HepG2 (cell line): ENCODE data around the gene CAPS. TPM values are rescaled to one million over a fixed set of nuclear protein-coding genes. Genes with fewer than 3 reads are reported as not detected.
A peak's percentile ranks its signal among the peaks of the same experiment; 100 is the strongest.

Source experiments
- ATAC-seq: fragments of 200-7000 bp; cut with Tn5 transposase; 3 replicates; pipeline ENCODE4 v1.9.1; 2020; ENCODE audit warnings: mild to moderate bottlenecking, moderate library complexity
- BruUV-seq: library from RNA; stranded (reverse); fragments of 400-500 nt; replicated peaks from 2 replicates; lab custom pipeline; 2021; lab: Mats Ljungman, UMichigan
- CTCF ChIA-PET: fragments of 300-600 bp; formaldehyde crosslinking; extraction: SDS; loops from one replicate; lab custom pipeline; 2021; ENCODE audit warnings: low total read pairs, inconsistent platforms, low intra/inter-chr PET ratio; lab: Yijun Ruan, JAX
- POLR2A ChIA-PET: fragments of 350-600 bp; sonication (Branson Sonifier 250); formaldehyde crosslinking; loops from one replicate; lab custom pipeline; 2020; ENCODE audit warnings: antibody characterized with exemption, inconsistent platforms; lab: Yijun Ruan, JAX
- DNase-seq: peaks from one replicate; pipeline ENCODE4 v3.0.0-alpha.2; 2015; ENCODE audit warnings: low spot score
- FAIRE-seq: peaks from 3 replicates; lab custom pipeline; 2011; peaks lifted over from hg19 to GRCh38; lab: Jason Lieb, UNC
- H2AFZ ChIP-seq: one replicate; pipeline ENCODE4 v1.6.1; 2011; ENCODE audit warnings: low read length, inconsistent platforms
- H3K27ac ChIP-seq: fragments of 300-600 bp; 3 replicates; pipeline ENCODE4 v1.8.0; 2011; ENCODE audit warnings: mixed run types, mild to moderate bottlenecking, mixed read lengths, low read length, inconsistent platforms; ENCODE audit not compliant: insufficient read depth; ENCODE audit errors: extremely low read length
- H3K27me3 ChIP-seq, 2 experiments: fragments of 200-600 bp in 1 of 2; 2 replicates in 1 of 2; 3 replicates in 1 of 2; pipeline versions ENCODE4 v1.6.0 to v1.8.0; 2011; ENCODE audit warnings: low read length in 2 of 2, mild to moderate bottlenecking in 2 of 2, moderate library complexity in 2 of 2, inconsistent platforms in 1 of 2; ENCODE audit not compliant: insufficient read depth in 2 of 2, control insufficient read depth in 1 of 2
- H3K36me3 ChIP-seq, 2 experiments: fragments of 200-600 bp in 1 of 2; replicated peaks in 1 of 2; 2 replicates in 1 of 2; 3 replicates in 1 of 2; pipeline versions ENCODE4 v1.5.1 to v1.8.0; 2011; ENCODE audit warnings: low read length in 2 of 2, inconsistent platforms in 1 of 2; ENCODE audit not compliant: insufficient read depth in 2 of 2, control insufficient read depth in 1 of 2
- H3K4me1 ChIP-seq: 2 replicates; pipeline ENCODE4 v1.5.1; 2012; ENCODE audit warnings: low read length, inconsistent platforms; ENCODE audit not compliant: insufficient read depth
- H3K4me2 ChIP-seq: 2 replicates; pipeline ENCODE4 v1.6.0; 2011; ENCODE audit warnings: low read depth, low read length, inconsistent platforms
- H3K4me3 ChIP-seq, 3 experiments: fragments of 200-600 bp in 1 of 3; sonication (generic), shearing (Covaris generic) in 1 of 3; replicated peaks in 1 of 3; 2 replicates each; pipeline ENCODE4 v1.5.1; 2011 to 2016; ENCODE audit warnings: low read length in 3 of 3, inconsistent platforms in 2 of 3, low read depth in 2 of 3, mild to moderate bottlenecking in 2 of 3, control low read depth in 1 of 3, mixed read lengths in 1 of 3; ENCODE audit not compliant: insufficient read depth in 1 of 3
- H3K79me2 ChIP-seq: one replicate; pipeline ENCODE4 v1.6.1; 2011; ENCODE audit warnings: low read length, inconsistent platforms; ENCODE audit not compliant: insufficient read depth
- H3K9ac ChIP-seq: 2 replicates; pipeline ENCODE4 v1.6.0; 2011; ENCODE audit warnings: mild to moderate bottlenecking, low read depth, low read length, inconsistent platforms; ENCODE audit not compliant: insufficient read depth
- H3K9me3 ChIP-seq: 2 replicates; pipeline ENCODE4 v1.5.1; 2012; ENCODE audit warnings: mild to moderate bottlenecking, low read length
- H4K20me1 ChIP-seq: 2 replicates; pipeline ENCODE4 v1.6.0; 2011; ENCODE audit warnings: inconsistent platforms, mild to moderate bottlenecking, low read length, moderate library complexity; ENCODE audit not compliant: insufficient read depth
- AGO1 ChIP-seq: fragments of 200-400 bp; formaldehyde crosslinking; IDR thresholded peaks from 2 replicates; pipeline ENCODE4 v1.6.1; 2017; ENCODE audit warnings: mild to moderate bottlenecking, low read depth, low read length, moderate library complexity; ENCODE audit not compliant: poor library complexity, severe bottlenecking
- ESRRA ChIP-seq: sonication (generic); formaldehyde crosslinking; IDR thresholded peaks from 2 replicates; pipeline ENCODE4 v1.5.1; 2020; ENCODE audit warnings: mild to moderate bottlenecking, low read depth, missing genetic modification reagents
- FOXC1 ChIP-seq: sonication (generic); formaldehyde crosslinking; IDR thresholded peaks from 2 replicates; pipeline ENCODE4 v1.8.0; 2022; ENCODE audit warnings: mild to moderate bottlenecking, missing genetic modification reagents, borderline replicate concordance
- KAT7 ChIP-seq: IDR thresholded peaks from 2 replicates; pipeline ENCODE4 v1.6.1; 2018; ENCODE audit warnings: borderline replicate concordance, missing compliant biosample characterization
- MIER2 ChIP-seq: IDR thresholded peaks from 2 replicates; pipeline ENCODE4 v1.6.1; 2016; ENCODE audit warnings: missing biosample characterization, missing genetic modification reagents
- MLLT10 ChIP-seq: sonication (generic); formaldehyde crosslinking; IDR thresholded peaks from 2 replicates; pipeline ENCODE4 v1.4.0; 2020; ENCODE audit warnings: missing genetic modification reagents
- NFIC ChIP-seq: IDR thresholded peaks from 2 replicates; pipeline ENCODE4 v1.6.1; 2012; ENCODE audit warnings: mild to moderate bottlenecking, low read length, inconsistent platforms
- PHF21A ChIP-seq: sonication (generic); formaldehyde crosslinking; IDR thresholded peaks from 2 replicates; pipeline ENCODE4 v1.5.0; 2020; ENCODE audit warnings: mild to moderate bottlenecking, missing genetic modification reagents
- RAD21 ChIP-seq: fragments of 450-650 bp; formaldehyde crosslinking; IDR thresholded peaks from 2 replicates; pipeline ENCODE4 v1.5.0; 2020; ENCODE audit warnings: mild to moderate bottlenecking
- RFXANK ChIP-seq: IDR thresholded peaks from 2 replicates; pipeline ENCODE4 v1.6.1; 2016
- RORA ChIP-seq: sonication (generic); formaldehyde crosslinking; IDR thresholded peaks from 2 replicates; pipeline ENCODE4 v1.5.0; 2020; ENCODE audit warnings: mild to moderate bottlenecking, missing genetic modification reagents, moderate library complexity
- SMAD1 ChIP-seq: sonication (generic); formaldehyde crosslinking; IDR thresholded peaks from 2 replicates; pipeline ENCODE4 v1.4.0; 2020; ENCODE audit warnings: missing genetic modification reagents, low read depth, mild to moderate bottlenecking, borderline replicate concordance
- SPEN ChIP-seq: sonication (generic); formaldehyde crosslinking; IDR thresholded peaks from 2 replicates; pipeline ENCODE4 v1.5.1; 2020; ENCODE audit warnings: low read depth, mild to moderate bottlenecking, missing genetic modification reagents
- TBP ChIP-seq: sonication (generic); formaldehyde crosslinking; IDR thresholded peaks from 2 replicates; pipeline ENCODE4 v1.5.0; 2020; ENCODE audit warnings: missing genetic modification reagents
- TCF7L2 ChIP-seq: IDR thresholded peaks from 2 replicates; pipeline ENCODE4 v1.6.1; 2011; ENCODE audit warnings: mild to moderate bottlenecking, low read depth, low read length, moderate library complexity
- ZNF264 ChIP-seq: sonication (generic); formaldehyde crosslinking; IDR thresholded peaks from 2 replicates; pipeline ENCODE4 v1.4.0; 2020; ENCODE audit warnings: missing genetic modification reagents
- ZNF543 ChIP-seq: sonication (generic); formaldehyde crosslinking; IDR thresholded peaks from 2 replicates; pipeline ENCODE4 v1.4.0; 2020; ENCODE audit warnings: mild to moderate bottlenecking, missing genetic modification reagents
- ZNF569 ChIP-seq: sonication (generic); formaldehyde crosslinking; IDR thresholded peaks from 2 replicates; pipeline ENCODE4 v1.5.0; 2020; ENCODE audit warnings: mild to moderate bottlenecking, missing genetic modification reagents, moderate library complexity, borderline replicate concordance
- ZNF644 ChIP-seq: IDR thresholded peaks from 2 replicates; pipeline ENCODE4 v1.6.1; 2016; ENCODE audit warnings: low read depth
- ZNF652 ChIP-seq: IDR thresholded peaks from 2 replicates; pipeline ENCODE4 v1.6.1; 2016; ENCODE audit warnings: low read depth, borderline replicate concordance
- ZNF75D ChIP-seq: sonication (generic); formaldehyde crosslinking; IDR thresholded peaks from 2 replicates; pipeline ENCODE4 v1.8.1; 2023; ENCODE audit warnings: missing genetic modification reagents, mild to moderate bottlenecking, borderline replicate concordance
- WGBS: methylation state at CpG from one replicate; pipeline ENCODE4 v1.1.6; 2017; ENCODE audit warnings: low lambda C conversion rate; 5-methylcytosine and 5-hydroxymethylcytosine counted together
- in situ Hi-C: cut with HindIII; loops from 2 replicates; pipeline ENCODE4 v1.10.0; 2017; ENCODE audit warnings: low pct_unique_long_range_greater_than_20kb; ENCODE audit not compliant: extremely low pct_ligation_motif_present
- intact Hi-C: fragments of 100-400 bp; cut with micrococcal nuclease; formaldehyde crosslinking; loops from one replicate; pipeline ENCODE4 v1.10.0; 2022; ENCODE audit not compliant: unreplicated experiment
- polyA plus RNA-seq, 8 experiments: library from polyadenylated mRNA; depleted of rRNA in 3 of 8; stranded (reverse) in 7 of 8; unstranded in 1 of 8; fragments of >200 nt; fragmentation: Illumina TruSeq in 4 of 8; extraction: Trizol in 4 of 8; gene quantifications; 2 replicates each; pipeline versions ENCODE4 v1.2.1 to v1.2.3, GENCODE V29; 2011 to 2016; ENCODE audit warnings: low read depth in 4 of 8, missing spikeins in 1 of 8, mixed read lengths in 1 of 8; ENCODE audit not compliant: insufficient read depth in 1 of 8
- total RNA-seq, 5 experiments: library from RNA; depleted of rRNA; stranded (reverse); fragments of >200 nt; fragmentation: Illumina TruSeq; extraction: Trizol; gene quantifications; 2 replicates each; pipeline ENCODE4 v1.2.3, GENCODE V29; 2016; ENCODE audit warnings: low read depth in 1 of 5
- TF ChIP-seq, protein P1 (sequence below): sonication (generic); formaldehyde crosslinking; IDR thresholded peaks from 2 replicates; pipeline ENCODE4 v1.8.1; 2023; ENCODE audit warnings: mild to moderate bottlenecking, missing genetic modification reagents
- TF ChIP-seq, protein P2 (sequence below): sonication (generic); formaldehyde crosslinking; IDR thresholded peaks from 2 replicates; pipeline ENCODE4 v1.8.0; 2022; ENCODE audit warnings: missing genetic modification reagents, mild to moderate bottlenecking, inconsistent platforms, borderline replicate concordance
- TF ChIP-seq, protein P3 (sequence below): sonication (generic); formaldehyde crosslinking; IDR thresholded peaks from 2 replicates; pipeline ENCODE4 v1.8.1; 2023; ENCODE audit warnings: mild to moderate bottlenecking, missing genetic modification reagents

CAPS gene
- total and polyA plus RNA-seq, 2 of the 13 experiments (the other 11 are each of a cell fraction or from before 2014, with no cell fraction given): 3.1 TPM

DNA sequence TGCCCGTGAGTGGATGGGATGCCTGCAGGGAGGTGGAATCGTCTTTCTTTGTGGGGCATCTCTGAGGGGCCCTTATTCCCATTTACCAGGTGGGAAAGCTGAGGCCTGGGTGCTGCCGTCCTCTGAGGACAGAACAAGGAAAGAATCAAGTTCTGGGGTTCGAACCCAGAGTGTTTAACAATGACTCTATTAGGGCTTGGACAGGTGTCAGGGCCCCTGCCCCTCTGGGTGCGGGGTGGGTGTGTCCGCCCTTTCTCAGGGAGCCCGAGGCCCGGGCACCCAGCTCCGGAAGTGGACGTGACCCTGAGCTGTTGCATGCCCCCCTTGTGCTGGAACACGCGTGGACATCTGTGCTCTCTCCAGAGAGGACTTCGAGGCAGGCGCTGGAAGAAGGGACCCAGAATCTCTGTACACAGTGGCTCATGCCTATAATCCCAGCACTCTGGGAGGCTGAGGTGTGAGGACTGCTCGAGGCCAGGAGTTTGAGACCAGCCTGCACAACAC, 21.2 kb upstream of the CAPS start:
- no peak overlapping the region for H3K9ac ChIP-seq
- WGBS: 78% methylated on average over 10 of the region's 15 CpGs
- peaks cover 43% of the 10 kb centered on the region for H3K4me1 ChIP-seq
- peaks cover 7 to 28% of the 10 kb centered on the region in 2 experiments; a peak in 4 of 5 replicates for H3K36me3 ChIP-seq
- CTCF ChIA-PET: interaction anchor here (1.4 to 3.9 kb wide), 3 partner anchors 70 to 99 kb away, joined by 4 to 71 read pairs (median 5); partner anchors contain the start of gene NRTN
- ATAC-seq (no peak), FAIRE-seq (no peak), DNase-seq (no peak)
- no TSS peak for BruUV-seq
- no peaks in the 10 kb centered on the region for H3K9me3 ChIP-seq
- H4K20me1 ChIP-seq: no peaks in the 10 kb centered on the region
- no peaks in the 10 kb centered on the region for H3K27me3 ChIP-seq
- H3K27ac ChIP-seq: no peak overlapping the region
- peaks cover under 1% of the 10 kb centered on the region for H3K79me2 ChIP-seq
- in situ Hi-C loops: loop anchor here (5.0 kb wide), 2 partner anchors 56 to 86 kb away; partner anchors contain the start of genes FUT6 and NRTN
- POLR2A ChIA-PET: interaction anchor here (1.1 to 1.5 kb wide), 6 partner anchors 11 to 89 kb away, joined by 3 to 9 read pairs (median 6); partner anchors contain the start of gene FUT6
- H3K4me3 ChIP-seq: no peak overlapping the region
- H3K4me2 ChIP-seq: no peak overlapping the region
- intact Hi-C loops: loop anchor here (1.0 kb wide), 2 partner anchors 67 to 89 kb away; no protein-coding TSS in a partner anchor
- no peak overlapping the region for H2AFZ ChIP-seq
- TF ChIP-seq TBP (CRISPR knock-in tag): no peak
- TF ChIP-seq SPEN (CRISPR knock-in tag): no peak
- TF ChIP-seq, protein P1, sequence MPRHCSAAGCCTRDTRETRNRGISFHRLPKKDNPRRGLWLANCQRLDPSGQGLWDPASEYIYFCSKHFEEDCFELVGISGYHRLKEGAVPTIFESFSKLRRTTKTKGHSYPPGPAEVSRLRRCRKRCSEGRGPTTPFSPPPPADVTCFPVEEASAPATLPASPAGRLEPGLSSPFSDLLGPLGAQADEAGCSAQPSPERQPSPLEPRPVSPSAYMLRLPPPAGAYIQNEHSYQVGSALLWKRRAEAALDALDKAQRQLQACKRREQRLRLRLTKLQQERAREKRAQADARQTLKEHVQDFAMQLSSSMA: no peak
- 0 out of 2 replicates have a peak, but pooled peaks have one; percentile 1 for TF ChIP-seq ESRRA
- TF ChIP-seq ZNF644 (CRISPR knock-in tag): no peak
- no peak for TF ChIP-seq MLLT10
- TF ChIP-seq FOXC1: 0 out of 2 replicates have a peak, but pooled peaks have one; percentile 1
- TF ChIP-seq KAT7 (CRISPR knock-in tag): no peak
- no peak for TF ChIP-seq ZNF75D (CRISPR knock-in tag)
- TF ChIP-seq ZNF543 (CRISPR knock-in tag): no peak
- TF ChIP-seq SMAD1 (CRISPR knock-in tag): no peak
- TF ChIP-seq MIER2: no peak
- no peak for TF ChIP-seq AGO1
- no peak for TF ChIP-seq RAD21
- no peak for TF ChIP-seq TCF7L2
- no peak for TF ChIP-seq RORA (CRISPR knock-in tag)
- no peak for TF ChIP-seq PHF21A (CRISPR knock-in tag)
- TF ChIP-seq, protein P2, sequence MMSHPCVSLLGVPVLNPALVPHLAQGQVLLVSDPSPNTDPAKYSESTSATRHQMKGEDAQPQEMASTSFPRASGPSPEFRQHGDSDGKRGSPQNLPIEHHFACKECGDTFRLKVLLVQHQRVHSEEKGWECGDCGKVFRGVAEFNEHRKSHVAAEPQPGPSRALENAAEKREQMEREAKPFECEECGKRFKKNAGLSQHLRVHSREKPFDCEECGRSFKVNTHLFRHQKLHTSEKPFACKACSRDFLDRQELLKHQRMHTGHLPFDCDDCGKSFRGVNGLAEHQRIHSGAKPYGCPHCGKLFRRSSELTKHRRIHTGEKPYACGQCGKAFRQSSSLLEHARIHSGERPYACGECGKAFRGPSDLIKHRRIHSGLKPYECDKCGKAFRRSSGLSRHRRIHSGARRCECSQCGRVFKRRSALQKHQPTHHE: no peak
- TF ChIP-seq ZNF264: no peak
- no peak for TF ChIP-seq ZNF569
- no peak for TF ChIP-seq RFXANK (CRISPR knock-in tag)
- TF ChIP-seq NFIC: no peak; the same call in 1 of the 2 replicates
- TF ChIP-seq, protein P3, sequence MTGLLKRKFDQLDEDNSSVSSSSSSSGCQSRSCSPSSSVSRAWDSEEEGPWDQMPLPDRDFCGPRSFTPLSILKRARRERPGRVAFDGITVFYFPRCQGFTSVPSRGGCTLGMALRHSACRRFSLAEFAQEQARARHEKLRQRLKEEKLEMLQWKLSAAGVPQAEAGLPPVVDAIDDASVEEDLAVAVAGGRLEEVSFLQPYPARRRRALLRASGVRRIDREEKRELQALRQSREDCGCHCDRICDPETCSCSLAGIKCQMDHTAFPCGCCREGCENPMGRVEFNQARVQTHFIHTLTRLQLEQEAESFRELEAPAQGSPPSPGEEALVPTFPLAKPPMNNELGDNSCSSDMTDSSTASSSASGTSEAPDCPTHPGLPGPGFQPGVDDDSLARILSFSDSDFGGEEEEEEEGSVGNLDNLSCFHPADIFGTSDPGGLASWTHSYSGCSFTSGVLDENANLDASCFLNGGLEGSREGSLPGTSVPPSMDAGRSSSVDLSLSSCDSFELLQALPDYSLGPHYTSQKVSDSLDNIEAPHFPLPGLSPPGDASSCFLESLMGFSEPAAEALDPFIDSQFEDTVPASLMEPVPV (CRISPR knock-in tag): no peak
- TF ChIP-seq ZNF652: no peak
